CD1c-positive myeloid dendritic cell (primary cell): ENCODE measurements around the gene PLIN5.

Source experiments
- DNase-seq: peaks from one replicate; pipeline ENCODE4 v3.0.0-alpha.2; 2016; ENCODE audit errors: extremely low spot score

The PLIN5 gene

DNA sequence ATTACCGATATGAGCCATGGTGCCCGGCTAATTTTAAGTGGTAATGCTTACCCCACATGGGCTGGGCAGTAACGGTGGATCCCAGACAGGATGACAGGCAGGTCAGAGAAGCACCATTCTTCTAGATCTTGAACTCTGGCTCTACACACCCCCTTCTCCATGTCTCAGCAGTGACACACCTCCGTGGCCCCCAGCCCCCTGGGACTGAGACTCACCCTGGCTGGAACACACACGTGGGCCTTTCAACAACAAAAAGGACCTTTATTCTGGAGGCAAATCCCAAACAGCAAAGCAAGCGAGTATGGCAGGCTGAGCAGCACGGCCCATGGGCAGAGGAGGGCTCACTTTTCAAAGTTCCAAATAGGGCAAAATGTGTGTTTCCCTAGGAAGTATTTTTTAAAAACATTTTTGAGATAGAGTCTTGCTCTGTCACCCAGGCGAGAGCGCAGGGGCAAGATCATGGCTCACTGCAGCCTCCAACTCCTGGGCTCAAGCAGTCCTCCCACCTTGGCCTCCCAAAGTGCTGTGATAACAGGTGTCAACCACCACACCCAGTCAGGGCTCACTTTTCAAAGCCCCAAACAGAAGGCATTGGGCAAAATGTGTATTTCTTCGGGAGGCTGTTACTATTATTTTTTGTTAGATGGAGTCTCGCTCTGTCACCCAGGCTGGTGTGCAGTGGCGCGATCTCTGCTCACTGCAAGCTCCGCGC lies 12.6 kb downstream of the PLIN5 start:
- DNase-seq: no peak

DNA sequence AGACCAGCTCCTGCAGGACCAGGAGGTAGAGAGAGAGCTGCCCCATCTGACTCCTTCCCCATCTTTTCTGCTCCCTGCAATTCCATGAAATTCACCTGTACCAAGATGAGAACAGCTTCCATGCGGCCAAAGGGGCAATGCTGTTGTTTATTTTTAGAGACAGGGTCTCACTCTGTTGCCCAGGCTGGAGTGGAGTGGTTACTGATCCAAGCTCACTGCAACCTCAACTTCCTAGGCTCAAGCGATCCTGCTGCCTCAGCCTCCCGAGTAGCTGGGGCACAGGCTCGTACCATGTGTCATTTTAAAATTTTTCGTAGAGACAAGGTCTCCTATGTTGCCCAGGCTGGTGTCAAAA lies 13.2 kb downstream of the PLIN5 start:
- DNase-seq: no peak

DNA sequence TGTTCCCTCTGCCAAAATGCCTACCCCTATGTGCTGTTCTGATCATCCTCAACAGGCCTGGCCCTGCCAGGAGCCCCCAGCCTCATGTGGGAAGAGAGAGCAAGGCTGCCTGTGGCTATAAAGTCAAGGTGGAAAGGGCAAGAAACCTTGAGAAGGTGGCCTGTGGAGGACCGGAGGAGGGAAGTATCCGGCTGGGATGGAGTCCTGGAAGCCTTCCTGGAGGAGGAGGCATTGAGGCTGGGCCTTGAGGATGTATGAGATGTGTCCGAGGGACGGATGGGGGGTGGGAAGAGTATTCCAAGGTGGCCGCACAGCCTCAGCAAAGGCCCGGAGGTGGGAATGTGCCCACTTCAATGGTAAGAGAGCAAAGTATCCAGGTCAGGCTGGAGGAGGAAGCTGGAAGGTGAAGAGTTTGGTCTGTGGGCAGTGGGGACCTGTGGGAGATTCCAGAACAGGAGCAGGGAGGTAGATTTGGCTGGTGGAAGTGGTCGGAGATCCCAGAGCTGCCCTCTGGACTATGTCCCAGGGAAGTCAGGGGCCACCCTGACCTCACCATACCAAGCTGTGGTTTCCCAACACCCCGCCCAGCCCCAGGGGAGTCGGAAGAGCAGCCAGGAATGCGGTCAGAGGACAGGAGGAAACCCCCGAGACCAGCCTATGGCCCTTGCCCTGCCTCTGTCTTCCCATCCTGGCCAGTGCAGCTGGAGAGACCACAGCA lies 13.7 kb downstream of the PLIN5 start:
- DNase-seq: no peak

GRCh38 chr19:4519521-4520277 lies 15.3 kb downstream of the PLIN5 start:
- DNase-seq: no peak

DNA sequence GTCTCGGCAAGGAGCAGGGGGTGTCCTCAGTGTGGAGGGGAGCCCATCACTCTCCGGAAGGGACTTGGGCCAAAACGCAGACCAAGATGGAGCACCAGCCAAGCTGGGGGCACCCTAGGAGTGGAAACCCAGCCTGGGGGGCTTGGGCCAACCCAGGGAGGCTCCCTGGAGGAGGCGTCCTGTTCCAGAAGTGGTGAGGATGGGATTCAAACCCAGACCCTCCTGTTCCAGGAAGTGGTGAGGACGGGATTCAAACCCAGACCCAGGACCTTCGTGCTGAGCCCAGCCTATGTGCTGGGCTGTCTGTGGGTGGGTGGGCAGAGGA lies 15.9 kb downstream of the PLIN5 start:
- no peak for DNase-seq

- DNase-seq: no peak
Observed at GRCh38 chr19:4518345-4519171, 16.5 kb downstream of the PLIN5 start, which contains the start of gene PLIN4. TSS of gene PLIN4 (minus strand) at chr19:4518486. CDS start at chr19:4518272, 214 bp downstream.

DNA sequence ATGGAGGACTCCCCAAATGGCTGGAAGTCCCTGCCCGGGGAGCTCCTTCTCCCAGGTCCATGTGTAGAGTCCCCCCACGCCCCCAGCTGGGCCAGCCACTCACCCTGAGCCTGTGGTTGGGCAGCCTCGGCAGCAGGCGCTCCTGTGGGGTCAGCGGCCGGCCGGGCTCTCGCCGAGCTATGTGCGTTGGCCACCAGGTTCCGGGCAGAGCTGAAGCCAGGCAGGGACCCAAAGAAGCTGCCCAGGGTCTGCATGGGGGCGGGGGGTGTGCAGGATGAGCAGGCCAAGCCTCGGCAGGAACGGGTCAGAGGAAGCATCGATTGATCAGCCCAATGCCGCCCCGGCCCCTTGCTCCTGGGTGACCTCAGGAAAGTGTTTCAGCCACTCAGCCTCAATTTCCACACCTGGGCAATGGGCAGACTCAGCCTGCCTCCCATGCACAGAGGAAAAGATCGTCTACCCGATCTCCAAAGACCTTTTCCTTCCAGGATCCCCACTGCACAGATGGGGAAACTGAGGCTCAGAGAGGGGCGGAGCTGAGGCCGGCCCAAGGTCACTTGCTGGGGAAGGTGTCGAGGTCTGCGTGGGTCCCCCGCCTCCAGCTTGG lies 17.5 kb downstream of the PLIN5 start:
- no peak for DNase-seq

GRCh38 chr19:4516939-4517300 lies 18.1 kb downstream of the PLIN5 start:
- DNase-seq: no peak

GRCh38 chr19:4516199-4516938 lies 18.7 kb downstream of the PLIN5 start:
- no peak for DNase-seq

GRCh38 chr19:4515732-4516131 lies 19.3 kb downstream of the PLIN5 start:
- no peak for DNase-seq

GRCh38 chr19:4513248-4513647 lies 21.8 kb downstream of the PLIN5 start:
- no peak for DNase-seq

GRCh38 chr19:4512070-4512469 lies 23.0 kb downstream of the PLIN5 start:
- DNase-seq: no peak

DNA sequence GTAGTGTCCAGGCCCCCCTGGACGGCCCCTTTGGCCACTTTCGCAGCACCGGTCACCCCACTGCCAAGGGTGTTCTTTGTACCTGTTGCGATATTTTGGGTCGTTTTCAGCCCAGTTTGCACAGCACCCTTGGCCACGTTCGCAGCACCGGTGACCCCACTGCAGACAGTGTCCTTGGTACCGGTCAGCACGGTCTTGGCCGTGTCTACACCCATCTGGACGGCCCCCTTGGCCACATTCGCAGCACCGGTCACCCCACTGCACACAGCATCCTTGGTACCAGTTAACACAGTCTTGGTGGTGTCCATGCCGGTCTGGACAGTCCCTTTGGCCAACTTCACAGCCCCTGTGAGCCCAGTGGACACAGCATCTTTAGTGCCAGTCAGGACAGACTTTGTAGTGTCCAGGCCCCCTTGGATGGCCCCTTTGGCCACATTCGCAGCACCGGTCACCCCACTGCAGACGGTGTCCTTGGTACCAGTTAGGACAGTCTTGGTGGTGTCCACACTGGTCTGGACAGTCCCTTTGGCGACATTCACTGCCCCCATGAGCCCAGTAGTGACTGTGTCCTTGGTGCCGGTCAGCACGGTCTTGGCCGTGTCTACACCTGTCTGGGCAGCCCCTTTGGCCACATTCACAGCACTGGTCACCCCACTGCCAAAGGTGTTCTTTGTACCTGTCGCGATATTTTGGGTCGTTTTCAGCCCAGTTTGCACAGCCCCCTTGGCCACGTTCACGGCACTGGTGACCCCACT lies 23.5 kb downstream of the PLIN5 start:
- no peak for DNase-seq

- DNase-seq: no peak
Observed at GRCh38 chr19:4510435-4511255, 24.4 kb downstream of the PLIN5 start.

DNA sequence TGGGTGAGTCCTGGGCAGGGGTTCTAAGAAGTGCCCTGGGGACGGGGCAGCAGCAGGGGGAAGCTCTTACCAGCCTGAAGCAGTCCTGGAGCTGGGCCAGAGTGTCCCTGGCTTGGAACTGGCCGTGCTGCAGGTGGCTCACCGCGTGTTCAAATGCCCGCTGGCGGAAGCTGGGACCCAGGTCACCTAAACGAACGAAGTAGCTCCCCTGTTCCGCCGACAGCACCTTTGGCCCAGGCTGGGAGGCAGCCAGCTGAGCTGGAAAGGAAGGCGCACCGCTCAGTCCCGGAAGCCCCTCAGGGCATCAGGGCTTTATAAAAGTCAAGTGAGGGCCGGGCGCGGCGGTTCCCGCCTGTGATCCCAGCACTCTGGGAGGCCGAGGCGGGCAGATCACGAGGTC lies 26.3 kb downstream of the PLIN5 start:
- DNase-seq: no peak

DNA sequence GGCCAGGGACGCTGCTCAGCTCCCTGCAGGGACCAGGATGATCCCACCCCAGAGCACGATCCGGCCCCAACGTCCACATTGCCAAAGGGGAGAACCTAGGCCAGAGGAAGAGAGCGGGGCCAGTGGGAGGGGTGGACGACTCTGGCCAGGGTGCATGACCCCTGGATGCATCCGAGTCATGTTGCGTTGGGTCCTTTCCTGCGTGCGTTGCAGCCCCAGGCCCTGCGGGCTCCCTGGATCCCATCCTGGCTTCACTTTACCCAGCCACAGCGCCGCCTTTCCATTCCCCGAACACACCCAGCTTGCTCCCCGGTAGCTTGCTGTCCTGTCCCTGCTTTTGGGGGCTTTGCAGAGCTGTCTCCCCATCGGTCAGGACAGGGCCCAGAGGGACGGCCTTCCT lies 27.2 kb downstream of the PLIN5 start:
- DNase-seq: no peak

DNA sequence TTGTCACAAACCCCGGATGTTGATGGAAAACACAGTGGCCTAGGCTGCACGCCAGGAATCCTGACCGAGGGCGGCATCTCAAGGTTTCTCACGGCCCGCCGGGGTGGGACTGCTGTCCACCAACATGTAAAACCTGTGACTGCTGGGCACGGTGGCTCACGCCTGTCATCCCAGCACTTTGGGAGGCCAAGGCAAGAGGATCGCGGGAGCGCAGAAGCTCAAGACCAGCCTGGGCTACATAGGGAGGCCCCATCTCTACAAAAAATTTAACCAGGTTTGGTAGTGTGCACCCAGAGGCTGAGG lies 27.9 kb downstream of the PLIN5 start:
- no peak for DNase-seq

GRCh38 chr19:4506449-4507149 lies 28.4 kb downstream of the PLIN5 start:
- peak; percentile 38 for DNase-seq
